HCT116 (cell line): ENCODE data around the gene TLX1.

Experiments used
- CTCF ChIP-seq, 3 experiments: fragments of 200-600 bp in 1 of 3; sonication (generic) in 1 of 3; IDR thresholded peaks in 2 of 3; conservative IDR thresholded peaks in 1 of 3; 2 replicates each; pipeline ENCODE4 v1.5.1; 2012 to 2017; ENCODE audit warnings: low read depth in 2 of 3, low read length in 2 of 3, antibody characterized with exemption in 1 of 3, borderline replicate concordance in 1 of 3, control low read depth in 1 of 3, mild to moderate bottlenecking in 1 of 3, mixed read lengths in 1 of 3, mixed run types in 1 of 3, moderate library complexity in 1 of 3; ENCODE audit not compliant: insufficient read depth in 1 of 3
- EGR1 ChIP-seq: IDR thresholded peaks from 2 replicates; pipeline ENCODE4 v1.6.1; 2012; ENCODE audit warnings: low read depth
- EZH2 ChIP-seq: fragments of 200-600 bp; sonication (generic); IDR thresholded peaks from 2 replicates; pipeline ENCODE4 v1.6.1; 2017; ENCODE audit warnings: antibody characterized with exemption, mixed run types
- FOSL1 ChIP-seq: IDR thresholded peaks from 2 replicates; pipeline ENCODE4 v1.6.1; 2012; ENCODE audit warnings: low read depth
- MAX ChIP-seq: IDR thresholded peaks from 2 replicates; pipeline ENCODE4 v1.6.1; 2012
- RAD21 ChIP-seq: IDR thresholded peaks from 2 replicates; pipeline ENCODE4 v1.6.1; 2012; ENCODE audit warnings: low read depth, mild to moderate bottlenecking
- SIN3A ChIP-seq: IDR thresholded peaks from 2 replicates; pipeline ENCODE4 v1.6.1; 2012; ENCODE audit warnings: low read depth
- SP1 ChIP-seq: IDR thresholded peaks from 2 replicates; pipeline ENCODE4 v1.6.1; 2012; ENCODE audit warnings: low read depth
- TCF7L2 ChIP-seq: IDR thresholded peaks from 2 replicates; pipeline ENCODE4 v1.7.0; 2011; ENCODE audit warnings: borderline replicate concordance, inconsistent platforms; ENCODE audit not compliant: insufficient read depth, insufficient read length; ENCODE audit errors: extremely low read depth
- ZNF274 ChIP-seq: fragments of 200-500 bp; sonication (Bioruptor generic); IDR thresholded peaks from 2 replicates; pipeline ENCODE4 v1.6.1; 2014; ENCODE audit warnings: mild to moderate bottlenecking, low read depth, low read length, inconsistent platforms

GRCh38 chr10:101161494-101162299 lies 30.6 kb downstream of the TLX1 start:
- peak; percentile 95 to 100 (median 99) for TF ChIP-seq CTCF (IDR thresholded peaks at IDR 0.05 in 2 of 3, conservative IDR thresholded peaks at IDR 0.05 in 1 of 3; ENCODE audit: borderline replicate concordance in 1 of 3, insufficient read depth in 1 of 3, low read depth in 2 of 3, low read length in 2 of 3)
- no peak for TF ChIP-seq EZH2
- TF ChIP-seq TCF7L2, result no peak
- TF ChIP-seq MAX, result no peak
- no peak for TF ChIP-seq ZNF274
- TF ChIP-seq EGR1, result no peak
- TF ChIP-seq SP1, result no peak
- TF ChIP-seq RAD21, result peak; percentile 99
- TF ChIP-seq FOSL1, result no peak
- TF ChIP-seq SIN3A, result no peak
